Measurements from ENCODE around the gene ING5. TPM values are rescaled to one million over a fixed set of nuclear protein-coding genes. Genes with fewer than 3 reads are reported as not detected.

The ING5 gene
- total RNA-seq, result 18.4 and 19.2 TPM in 2 replicates

DNA sequence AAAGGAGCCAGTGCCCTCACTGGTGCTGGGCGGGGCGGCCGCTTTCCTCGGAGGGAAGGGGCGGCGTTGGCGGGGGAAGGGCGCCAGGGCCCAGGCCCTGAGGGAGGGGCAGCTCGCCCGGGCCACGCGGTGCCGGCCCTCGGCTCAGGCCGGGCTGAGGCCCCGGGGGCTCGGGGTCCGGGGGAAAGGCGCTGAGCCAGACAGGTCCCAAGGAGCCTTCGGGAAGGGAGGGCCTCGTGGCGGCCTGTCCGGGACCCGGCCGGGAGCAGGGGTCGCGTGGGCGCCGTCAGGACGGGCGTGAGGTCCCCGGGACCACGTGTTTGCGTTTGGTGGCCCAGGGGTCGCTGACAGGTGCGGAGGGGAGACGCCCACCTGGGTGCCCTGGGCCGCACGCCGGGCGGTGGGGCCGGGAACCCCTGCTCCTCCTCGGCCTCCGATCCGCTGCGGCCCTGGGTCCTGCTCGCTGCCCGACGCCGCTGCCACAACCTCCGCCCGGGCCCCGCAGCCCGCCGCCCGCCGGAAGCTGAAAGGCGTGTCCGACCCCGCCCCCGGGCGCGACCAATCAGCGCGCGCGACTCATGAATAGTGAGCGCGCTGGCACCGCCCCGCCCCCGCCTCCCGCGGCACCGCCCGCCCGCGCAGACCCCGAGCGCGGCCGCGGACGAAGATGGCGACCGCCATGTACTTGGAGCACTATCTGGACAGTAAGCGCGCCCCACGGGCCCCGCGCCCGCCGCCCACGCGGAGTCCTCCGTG lies at the start of gene ING5:
TSS of gene ING5 (plus strand) at position 641 of the 756 bp plus-strand sequence. CDS start at position 668, 27 bp downstream.

DNA sequence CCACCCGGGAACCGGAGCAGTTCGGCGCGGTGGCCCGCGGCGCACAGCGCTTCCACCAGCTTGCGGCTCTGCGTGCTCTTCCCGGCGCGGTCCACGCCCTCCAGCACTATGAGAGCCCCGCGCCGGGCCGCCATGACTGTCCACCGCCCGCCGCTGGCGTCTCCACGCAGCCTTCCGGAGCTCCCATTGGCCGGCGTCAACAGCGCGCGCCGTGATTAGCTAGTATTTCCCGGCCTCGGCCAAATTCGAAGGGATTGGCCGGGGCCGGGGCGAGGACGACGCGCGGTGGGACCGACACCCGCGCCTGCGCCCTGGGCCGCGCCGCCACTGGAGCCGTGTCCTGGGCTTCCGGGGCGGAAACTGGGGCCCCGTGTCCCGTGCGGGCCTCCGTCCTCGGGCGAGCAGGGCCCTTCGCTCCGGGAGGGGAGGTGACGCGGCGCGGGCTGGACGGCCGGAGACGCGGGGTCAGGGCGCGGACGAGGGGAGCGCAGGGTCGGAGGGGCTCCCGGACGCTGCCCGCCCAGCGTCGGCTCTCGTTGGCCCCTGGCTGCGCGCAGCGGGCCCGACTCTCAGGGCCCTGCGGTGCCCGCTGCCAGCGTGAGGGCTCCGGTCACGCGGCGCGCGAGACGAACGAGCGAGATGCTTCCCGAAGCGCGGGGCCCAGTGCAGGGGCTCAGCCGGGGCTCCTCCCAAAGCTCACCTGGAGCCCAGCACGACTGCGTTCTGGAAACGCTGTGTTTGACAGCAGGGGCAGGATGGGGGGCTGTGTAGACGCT lies 15.0 kb upstream of the ING5 start, which contains the start of gene DTYMK:
TSS of gene DTYMK (minus strand) at position 166 of the 776 bp plus-strand sequence. CDS start at position 134, 32 bp downstream.

GRCh38 chr2:241734467-241735208 lies 32.8 kb downstream of the ING5 start, which contains the start of gene D2HGDH:
Gene D2HGDH, plus strand, starts transcription at chr2:241734630. Its CDS starts 595 bp downstream, at chr2:241735225.

GRCh38 chr2:241776336-241777169 lies 74.7 kb downstream of the ING5 start, which contains the start of gene GAL3ST2:
Gene GAL3ST2, plus strand, starts transcription at chr2:241776822. Its CDS starts 134 bp downstream, at chr2:241776956.

Other genes starting within 250 kb of the ING5 start
- gene STK25, start 193.5 kb upstream of the ING5 start, total RNA-seq, result 212 and 304 TPM in 2 replicates
- gene BOK, start 143.3 kb upstream of the ING5 start, total RNA-seq, result 23.8 and 48.5 TPM in 2 replicates
- 33.7 and 34.5 TPM in 2 replicates for gene THAP4, start 64.9 kb upstream of the ING5 start, total RNA-seq
- 55.7 and 68.6 TPM in 2 replicates for gene ATG4B, start 64.3 kb upstream of the ING5 start, total RNA-seq
- 17.9 and 19.9 TPM in 2 replicates for gene DTYMK, start 15.2 kb upstream of the ING5 start, total RNA-seq
- gene D2HGDH, start 32.6 kb downstream of the ING5 start, total RNA-seq, result 10.3 and 10.8 TPM in 2 replicates
- gene GAL3ST2, start 74.8 kb downstream of the ING5 start, total RNA-seq, result not detected in 2 replicates
- under 0.01 TPM in 1 of 2 replicates, not detected in the other for gene NEU4, start 107.2 kb downstream of the ING5 start, total RNA-seq
- under 0.01 TPM in 1 of 2 replicates, not detected in the other for gene PDCD1, start 156.9 kb downstream of the ING5 start, total RNA-seq
- gene RTP5, start 167.7 kb downstream of the ING5 start, total RNA-seq, result not detected in 2 replicates